Embryonic facial prominence (tissue), 1 donor: ENCODE data around the gene RTP3.

Source experiments
- DNase-seq: peaks from one replicate; pipeline ENCODE4 v3.0.0-alpha.2; 2016; ENCODE audit errors: extremely low spot score

Gene RTP3

DNA sequence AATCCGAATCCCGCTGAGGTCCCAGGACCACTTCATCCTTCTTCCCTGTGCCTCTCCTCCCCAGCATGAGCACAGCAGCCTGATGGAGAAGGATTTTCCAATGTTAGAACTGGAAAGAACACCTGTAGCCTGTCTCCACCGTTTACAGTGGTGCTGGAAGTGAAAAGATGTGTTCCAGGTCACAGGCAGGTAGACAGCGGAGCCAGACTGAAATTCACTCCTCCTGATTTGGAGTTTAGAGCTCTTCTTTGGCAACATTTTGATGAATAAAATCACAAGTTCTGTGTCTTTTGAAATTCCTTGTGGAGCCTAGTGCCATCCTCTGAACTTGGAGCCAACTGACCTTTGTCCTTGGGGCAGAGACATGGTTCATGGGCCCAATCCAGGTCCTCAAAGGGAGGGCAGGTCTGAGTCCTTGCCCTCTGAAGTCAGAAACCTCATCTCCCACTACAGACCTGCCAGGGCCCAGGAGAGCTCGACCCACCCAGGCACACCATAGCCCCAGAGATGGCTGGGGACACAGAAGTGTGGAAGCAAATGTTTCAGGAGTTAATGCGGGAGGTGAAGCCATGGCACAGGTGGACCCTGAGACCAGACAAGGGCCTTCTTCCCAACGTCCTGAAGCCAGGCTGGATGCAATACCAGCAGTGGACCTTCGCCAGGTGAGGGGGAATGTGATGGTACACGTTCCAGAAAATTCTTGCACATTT is at the start of gene RTP3:
Gene RTP3, plus strand, starts transcription at position 421 of the 710 bp plus-strand sequence. Its CDS starts 87 bp downstream, at position 508.
- no peak for DNase-seq

- DNase-seq: no peak
Observed at GRCh38 chr3:46448721-46449120, 49.1 kb upstream of the RTP3 start.

- DNase-seq: no peak
Observed at GRCh38 chr3:46449755-46450552, 47.8 kb upstream of the RTP3 start.

DNA sequence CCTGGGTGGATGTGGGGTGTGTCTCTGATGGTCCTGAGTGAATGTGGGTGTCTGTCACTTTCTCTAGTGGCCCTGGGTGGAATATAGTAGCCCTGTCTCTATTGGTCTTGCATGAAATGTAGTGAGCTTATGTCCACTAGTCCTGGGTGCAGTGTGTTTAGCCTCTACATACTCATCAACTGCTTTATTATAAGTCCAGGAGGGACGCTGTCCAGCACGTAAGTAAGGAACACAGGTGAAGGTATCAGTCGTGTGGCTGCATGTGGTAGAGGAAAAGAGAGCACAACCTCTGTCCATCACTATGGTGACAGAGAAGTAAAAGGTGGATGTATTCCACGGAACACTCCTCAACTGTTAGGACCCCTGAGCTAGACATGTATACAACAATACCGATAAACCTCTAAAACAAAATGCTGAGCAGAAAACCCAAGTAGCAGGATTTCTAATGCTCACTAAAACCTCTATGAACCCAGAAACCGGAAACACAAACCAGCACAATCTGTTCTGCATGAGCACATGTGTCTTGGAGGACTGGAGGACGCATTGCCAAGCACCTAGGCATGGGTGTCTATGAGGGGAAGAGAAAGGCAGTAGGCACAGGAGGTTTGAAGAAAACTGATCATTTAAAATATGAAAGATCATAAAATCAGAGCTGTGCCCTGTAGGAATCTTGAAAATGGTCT is 44.1 kb upstream of the RTP3 start:
- DNase-seq: no peak

- no peak for DNase-seq
Observed at GRCh38 chr3:46454209-46454595, 43.6 kb upstream of the RTP3 start.

DNA sequence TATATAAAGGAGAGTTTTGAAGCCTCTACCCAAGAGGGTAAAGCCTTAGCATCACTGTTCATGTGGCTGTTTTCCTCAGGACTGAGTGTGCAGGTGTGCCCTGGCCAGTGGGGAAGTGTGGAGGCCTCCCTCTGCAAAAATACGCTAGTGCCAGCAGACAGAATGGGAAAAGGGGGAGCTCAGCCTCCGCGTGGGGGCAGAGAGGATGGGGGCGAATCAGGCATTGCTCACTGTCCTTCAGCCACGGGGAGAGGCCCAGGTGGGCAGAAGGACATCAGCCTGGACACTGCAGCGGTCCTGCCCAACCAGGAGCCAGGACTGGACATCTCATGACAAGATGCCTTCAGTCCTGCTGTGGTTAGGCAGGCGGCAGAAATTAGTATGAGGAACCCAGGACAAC is 43.2 kb upstream of the RTP3 start:
- no peak for DNase-seq

GRCh38 chr3:46455231-46456115 is 42.3 kb upstream of the RTP3 start:
- no peak for DNase-seq

DNA sequence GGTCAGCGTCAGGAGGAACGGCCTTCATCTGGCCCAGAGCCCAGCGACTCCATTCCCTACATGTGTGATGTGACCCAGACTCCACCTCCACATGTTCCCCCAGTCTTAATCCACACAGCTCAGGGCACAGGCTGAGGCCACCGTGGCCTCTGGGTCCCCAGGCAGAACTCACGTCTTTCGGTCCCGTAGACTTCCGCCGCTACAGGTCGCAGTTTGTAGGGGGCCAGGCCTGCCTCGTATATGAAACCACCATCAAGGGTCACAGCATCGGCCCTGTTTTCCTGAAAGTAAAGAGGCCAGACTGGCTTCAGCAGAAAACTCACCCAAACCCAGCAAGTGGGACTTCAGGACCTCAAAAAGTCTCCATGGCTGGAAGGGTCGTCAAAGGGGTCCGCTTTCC is 41.7 kb upstream of the RTP3 start:
- no peak for DNase-seq

DNA sequence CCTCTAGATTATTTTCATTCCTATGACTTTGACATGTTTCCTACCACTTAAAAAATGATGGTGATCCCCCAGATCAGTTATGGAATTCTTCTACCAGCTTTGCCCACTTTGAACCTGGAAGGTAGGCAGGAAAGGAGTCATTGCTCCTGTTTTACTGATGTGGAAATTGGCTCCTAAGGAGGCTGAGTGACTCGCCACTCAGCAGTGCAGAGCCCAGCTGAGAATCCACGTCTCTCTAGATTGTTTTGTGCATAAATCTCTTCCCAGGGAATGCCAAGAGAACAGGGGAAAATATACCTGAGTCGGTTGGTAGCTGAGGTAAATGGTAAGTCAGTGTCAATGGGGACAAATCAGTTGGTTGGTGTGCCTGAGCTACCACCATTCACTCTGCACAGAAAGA is 37.7 kb upstream of the RTP3 start:
- DNase-seq: no peak

DNA sequence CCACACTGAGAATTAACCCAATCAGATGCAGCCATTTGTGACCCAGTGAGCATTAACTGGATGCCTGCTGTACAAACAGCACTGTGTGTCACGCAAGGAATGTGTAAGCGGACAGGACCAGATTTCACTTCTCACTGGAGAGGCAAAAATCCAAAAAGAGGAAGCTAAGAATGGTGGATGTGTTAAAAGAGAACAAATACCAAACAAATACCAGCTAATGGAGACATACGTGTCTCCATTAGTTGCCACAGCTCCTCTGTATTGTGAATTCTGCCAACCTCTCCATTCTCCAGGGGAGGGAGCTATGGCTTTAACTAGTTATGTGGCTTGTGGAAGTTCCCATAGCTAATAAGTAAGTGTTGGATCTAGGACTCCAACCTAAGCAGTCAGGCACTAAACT is 35.7 kb upstream of the RTP3 start:
- DNase-seq: no peak

- no peak for DNase-seq
Observed at GRCh38 chr3:46462511-46462910, 35.3 kb upstream of the RTP3 start.

- no peak for DNase-seq
Observed at GRCh38 chr3:46463120-46463867, 34.5 kb upstream of the RTP3 start.

DNA sequence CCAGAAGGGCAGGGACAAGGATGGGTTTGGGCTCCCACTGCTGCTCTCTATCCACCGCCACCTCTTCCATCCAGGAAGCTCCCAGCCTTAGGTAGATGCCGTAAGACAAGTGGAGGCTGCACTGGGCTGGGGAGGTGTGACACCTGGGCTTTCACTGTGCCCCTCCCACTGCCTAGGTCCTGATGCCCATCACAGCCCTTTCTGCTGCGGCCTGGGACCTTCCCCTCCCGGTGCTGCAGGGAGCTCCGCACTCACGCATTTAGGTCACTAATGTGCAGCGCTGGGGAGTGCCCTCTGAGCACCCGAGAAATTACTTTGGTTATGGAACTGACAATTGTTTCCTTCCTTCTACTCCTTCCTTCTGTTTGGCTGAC is 33.9 kb upstream of the RTP3 start:
- no peak for DNase-seq

DNA sequence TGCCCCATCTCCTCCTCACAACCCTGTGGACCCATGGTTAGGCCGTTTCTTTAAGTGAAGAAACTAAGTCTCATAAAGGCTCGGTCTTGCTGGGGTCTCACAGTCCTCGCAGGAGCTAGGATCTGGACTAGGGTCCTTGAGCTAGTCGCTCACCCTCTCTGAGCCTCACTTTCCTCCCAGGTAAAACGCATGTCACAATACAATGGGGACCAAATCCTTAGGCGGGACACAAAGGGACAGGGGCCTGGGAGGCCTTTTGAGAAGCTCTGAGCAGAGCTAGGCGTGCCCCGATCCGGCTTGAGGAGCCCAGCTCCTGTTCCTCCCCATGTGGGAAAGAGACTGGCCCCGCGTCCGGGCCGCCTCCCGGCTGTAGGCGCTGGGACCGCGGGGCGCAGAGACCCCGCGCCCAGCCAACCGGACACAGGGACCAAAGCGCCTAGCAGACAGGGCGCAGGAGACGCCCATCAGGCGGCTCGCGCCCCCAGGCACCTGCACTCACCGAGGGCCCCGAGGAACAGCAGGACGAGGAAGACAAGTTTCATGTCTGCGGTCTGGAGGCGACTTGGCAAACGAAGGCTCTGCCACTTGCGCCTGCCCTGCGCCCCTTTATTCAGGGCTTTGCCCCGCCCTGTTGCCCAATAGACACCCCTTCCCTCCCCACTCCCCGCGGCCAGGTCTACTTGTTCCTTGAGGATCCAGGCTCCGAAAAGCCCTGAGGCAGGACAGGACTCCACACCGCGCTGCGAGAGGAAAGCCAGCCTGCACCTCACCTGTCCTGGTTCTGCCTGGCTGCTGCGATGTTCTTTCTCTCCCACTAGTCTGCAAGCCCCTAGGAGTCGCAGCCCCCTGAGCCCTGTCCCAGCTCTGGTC is 33.2 kb upstream of the RTP3 start, which contains the start of gene LTF:
Gene LTF, minus strand, starts transcription at position 580 of the 870 bp plus-strand sequence. Its CDS starts 38 bp downstream, at position 542.
- no peak for DNase-seq

GRCh38 chr3:46465196-46465520 is 32.6 kb upstream of the RTP3 start:
- no peak for DNase-seq

GRCh38 chr3:46466273-46466672 is 31.5 kb upstream of the RTP3 start:
- DNase-seq: no peak

DNA sequence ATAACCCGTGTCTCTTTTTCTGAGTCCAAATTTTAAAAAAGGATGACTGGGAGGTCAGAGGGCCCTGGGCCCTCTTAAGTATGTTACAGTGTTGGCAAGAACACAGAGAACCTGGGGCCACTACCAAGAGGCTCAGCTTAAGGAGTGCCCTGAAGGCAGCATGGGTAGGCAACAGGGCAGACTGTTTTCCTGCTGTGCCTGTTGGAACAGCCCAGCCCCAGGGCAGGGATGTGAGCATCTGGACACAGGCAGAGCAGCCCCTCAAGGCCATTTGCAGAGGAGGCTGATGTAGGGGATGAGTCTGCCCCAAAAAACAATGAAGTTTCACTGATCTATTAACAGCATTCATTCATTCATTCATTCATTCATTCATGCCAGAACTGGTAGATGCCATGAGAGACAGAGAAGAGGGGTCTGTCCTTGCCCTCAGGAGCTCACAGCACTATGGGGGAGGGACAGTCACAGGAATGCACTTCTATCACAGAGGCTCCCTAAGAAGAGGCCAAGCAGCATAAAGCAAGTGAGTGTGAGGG is 30.8 kb upstream of the RTP3 start:
- DNase-seq: no peak

DNA sequence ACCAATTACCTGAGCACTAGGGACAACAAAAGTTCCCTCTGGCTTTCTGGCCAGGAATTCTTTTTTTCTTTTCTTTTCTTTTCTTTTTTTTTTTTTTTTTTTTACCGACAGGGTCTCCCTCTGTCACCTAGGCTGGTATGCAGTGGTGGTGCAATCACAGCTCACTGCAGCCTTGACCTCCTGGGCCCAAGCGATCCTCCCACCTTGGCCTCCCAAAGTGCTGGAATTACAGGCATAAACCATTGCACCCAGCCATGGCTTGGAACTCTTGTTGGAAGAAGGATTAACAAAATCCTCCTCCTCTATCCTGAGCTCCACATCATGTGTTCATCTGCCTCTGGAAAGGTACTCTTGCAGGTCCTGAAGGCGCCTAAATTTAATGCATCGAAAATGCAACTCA is 30.2 kb upstream of the RTP3 start:
- no peak for DNase-seq

DNA sequence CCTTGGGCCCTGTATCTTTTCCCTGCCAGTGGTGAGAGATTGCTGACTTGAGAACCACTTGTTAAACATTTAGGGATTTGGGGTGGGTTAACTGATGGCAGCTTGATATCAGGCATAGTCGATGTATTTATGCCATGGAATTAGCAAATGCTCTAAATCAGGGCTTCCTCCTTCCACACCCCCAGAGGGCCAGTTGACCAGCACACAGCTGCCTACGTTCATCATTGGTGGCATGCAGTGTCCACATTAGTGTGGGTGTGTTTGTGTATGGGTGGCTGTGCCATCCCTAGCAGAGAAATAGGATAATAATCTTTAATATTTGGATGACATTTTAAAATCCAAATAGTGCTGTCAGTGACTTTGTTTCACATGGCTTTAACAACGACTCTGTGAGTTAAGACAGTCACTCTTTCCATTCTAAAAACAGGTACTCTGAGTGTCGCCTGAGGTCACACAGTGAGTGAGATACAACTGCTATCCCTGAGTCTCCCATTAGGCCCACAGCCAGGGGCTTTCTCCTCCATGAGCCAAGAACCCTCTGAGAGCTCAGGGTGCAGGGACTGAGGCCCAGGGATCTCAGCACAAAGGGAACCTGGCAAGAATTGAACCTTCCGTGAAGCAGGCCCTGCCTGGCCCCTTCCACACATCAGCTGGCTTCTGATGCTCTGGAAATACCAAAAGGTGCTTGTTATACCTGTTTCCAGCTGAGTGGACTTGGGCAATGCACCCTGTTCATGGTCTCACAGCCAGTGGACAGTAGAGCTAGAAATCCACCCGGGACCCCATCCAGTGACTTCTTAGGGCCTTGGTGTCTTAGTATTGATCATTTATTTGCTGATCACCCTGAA is 28.8 kb upstream of the RTP3 start:
- DNase-seq: no peak
